CD4-positive, alpha-beta T cell treated with Interleukin-15 for 4 hours (primary cell): ENCODE data around the gene CASK.

ENCODE experiments used
- DNase-seq: peaks from one replicate; pipeline ENCODE4 v3.0.0-alpha.2; 2020; ENCODE audit warnings: low spot score

Gene CASK

DNA sequence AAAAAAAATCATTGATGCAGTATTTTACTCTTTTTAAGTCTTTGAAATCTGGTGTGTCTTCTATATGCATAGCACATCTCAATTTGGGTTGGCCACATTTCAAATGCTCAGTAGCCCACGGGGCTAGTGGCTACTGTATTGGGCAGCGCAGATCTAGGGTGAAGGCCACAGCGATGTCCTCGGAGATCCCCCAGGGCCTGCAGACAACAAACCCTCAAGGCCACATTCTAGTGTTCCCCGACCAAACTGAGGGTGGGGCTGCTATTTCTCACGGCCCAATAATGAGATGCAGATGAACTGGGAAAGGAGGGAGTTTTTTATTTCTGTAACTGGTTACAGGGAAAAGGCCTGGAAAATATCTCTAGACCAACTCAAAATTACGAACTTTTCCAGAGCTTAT is 452.6 kb downstream of the CASK start:
- no peak for DNase-seq

DNA sequence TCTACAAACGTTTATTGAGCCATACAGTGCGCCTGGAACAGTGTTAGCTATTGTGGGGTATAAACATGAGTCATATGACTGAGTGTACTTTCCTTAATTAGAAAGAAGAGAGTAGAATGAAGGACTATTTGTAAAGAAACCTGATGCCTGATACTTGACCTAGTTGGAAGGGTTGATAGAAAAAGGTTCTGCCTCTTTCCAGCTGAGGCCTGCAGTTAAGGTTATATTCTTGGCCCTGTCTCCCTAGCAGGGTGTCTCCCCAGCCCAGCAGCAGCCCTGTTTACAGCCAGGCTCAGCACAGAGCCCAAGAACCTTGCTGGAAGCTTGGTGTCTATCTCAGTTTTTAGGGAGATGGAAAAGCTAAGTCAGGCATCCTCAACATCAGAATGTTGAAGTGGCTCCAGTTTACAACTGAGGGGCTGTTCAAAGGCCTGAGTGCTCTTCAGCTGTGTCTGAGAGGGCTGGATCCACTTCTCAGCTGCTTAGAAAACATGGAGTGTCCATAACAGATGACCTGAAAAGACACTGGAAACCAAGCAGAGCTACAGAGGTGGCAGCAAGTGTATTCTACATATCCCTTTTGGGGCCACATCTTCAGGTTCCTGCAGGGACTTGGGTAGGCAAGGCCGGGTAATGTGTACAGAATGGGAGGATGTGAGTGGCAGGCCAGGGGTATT is 454.6 kb downstream of the CASK start:
- DNase-seq = no peak
